GM19455 (cell line): ENCODE results near the gene YDJC.
"Not testable (repeated sequence)": the region's sequence is repeated elsewhere in the genome, so short reads cannot be mapped to it uniquely, and the experiment has no call there.

ENCODE experiments used
- ATAC-seq: cut with Tn5 transposase; IDR thresholded peaks from one replicate; pipeline ENCODE4 v1.9.1; 2021; ENCODE audit not compliant: unreplicated experiment

YDJC gene

GRCh38 chr22:21652010-21652546, 22.3 kb upstream of the YDJC start:
- peak; percentile 85 for ATAC-seq

DNA sequence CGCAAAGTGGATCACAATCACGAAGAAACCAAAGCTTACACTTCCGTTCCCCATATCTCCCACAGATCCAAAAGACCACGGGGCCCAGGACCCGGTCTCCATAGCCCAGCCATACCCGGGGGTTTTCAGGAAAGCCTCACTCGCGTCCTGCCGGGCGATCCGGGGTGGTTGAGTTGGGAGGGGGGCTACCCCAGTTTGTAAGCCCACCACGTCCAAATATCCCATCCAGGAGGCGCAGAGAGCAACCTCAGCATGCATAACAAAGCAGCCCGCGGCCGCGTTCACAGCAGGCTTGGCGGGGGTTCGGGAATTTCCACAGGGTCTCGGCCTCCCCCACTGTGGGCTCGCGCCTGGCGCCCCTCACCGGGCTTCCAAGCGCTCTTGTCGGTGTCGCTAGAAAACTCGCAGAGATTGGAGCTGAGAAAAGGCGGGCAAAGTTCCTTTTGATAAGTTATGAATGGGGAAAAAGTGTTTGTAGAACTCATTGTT, 21.7 kb upstream of the YDJC start:
- peak; percentile 13 for ATAC-seq

GRCh38 chr22:21650823-21651520, 21.1 kb upstream of the YDJC start:
- ATAC-seq: no peak

- ATAC-seq: no peak
Measured at GRCh38 chr22:21650280-21650679, 20.5 kb upstream of the YDJC start.

DNA sequence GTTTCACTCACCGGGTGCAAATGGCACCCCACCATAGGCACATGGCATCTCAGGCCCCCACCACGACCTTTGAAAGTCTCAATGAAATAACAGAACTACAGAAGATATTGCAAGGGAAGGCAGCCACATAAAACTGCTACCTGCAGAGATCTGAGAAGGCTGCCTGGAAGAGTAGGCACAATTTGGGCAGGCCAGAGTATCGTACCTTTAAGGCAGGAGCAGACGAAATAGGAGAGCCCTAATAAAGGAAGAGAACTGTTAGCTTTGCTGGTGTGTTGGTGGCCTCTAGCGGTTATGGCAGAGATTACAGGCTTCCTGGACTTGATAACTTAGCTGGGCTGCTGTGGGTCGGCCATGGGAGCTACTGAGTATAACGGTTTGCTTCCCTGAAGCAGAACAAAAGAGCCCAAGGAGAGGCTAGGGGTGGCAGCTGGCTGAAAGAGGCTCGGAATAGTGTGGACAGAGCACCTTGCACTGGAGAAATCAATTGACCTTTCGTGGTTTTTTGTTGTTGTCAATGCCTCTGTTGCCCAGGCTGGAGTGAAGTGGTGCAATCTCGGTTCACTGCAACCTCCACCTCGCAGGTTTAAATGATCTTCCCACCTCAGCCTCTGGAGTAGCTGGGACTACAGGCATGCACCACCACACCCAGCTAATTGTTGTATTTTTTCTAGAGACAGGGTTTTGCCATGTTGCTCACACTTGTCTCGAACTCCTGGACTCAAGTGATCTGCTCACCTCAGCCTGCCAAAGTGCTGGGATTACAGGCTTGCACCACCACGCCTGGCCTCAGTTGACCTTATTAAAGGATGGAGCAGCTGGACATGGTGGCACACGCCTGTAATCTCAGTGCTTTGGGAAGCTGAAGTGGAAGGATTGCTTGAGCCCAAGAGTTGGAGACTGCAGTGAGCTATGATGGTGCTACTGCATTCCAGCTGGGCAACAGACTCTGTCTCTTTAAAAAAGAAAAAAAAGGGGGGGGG, 17.1 kb upstream of the YDJC start:
- ATAC-seq: no peak

- ATAC-seq: not testable (repeated sequence)
Measured at GRCh38 chr22:21645513-21645912, 15.7 kb upstream of the YDJC start.

DNA sequence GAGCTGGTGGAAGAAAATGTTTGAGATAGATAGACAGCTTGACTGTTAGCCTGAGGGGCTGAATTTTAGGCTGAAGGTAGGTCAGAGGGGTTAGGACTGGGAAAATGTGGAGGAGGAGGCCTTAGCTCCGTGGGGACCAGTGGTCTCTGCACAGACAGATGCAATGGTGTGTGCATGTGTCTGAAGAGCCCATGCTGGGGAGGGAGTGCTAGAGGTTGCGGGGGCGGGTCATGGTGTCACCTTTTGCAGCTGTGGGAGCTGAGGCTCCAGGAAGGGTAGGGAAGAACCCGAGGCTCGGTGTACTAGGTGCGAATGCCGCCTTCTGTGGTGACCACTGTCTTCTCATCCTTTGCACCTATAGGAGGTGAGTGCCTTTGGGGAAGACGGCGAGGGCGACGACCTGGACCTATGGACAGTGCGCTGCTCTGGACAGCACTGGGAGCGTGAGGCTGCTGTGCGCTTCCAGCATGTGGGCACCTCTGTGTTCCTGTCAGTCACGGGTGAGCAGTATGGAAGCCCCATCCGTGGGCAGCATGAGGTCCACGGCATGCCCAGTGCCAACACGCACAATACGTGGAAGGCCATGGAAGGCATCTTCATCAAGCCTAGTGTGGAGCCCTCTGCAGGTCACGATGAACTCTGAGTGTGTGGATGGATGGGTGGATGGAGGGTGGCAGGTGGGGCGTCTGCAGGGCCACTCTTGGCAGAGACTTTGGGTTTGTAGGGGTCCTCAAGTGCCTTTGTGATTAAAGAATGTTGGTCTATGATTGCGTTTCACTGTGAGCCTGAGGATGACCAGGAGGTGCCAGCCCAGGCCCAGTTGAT, 13.9 kb upstream of the YDJC start:
- no peak for ATAC-seq

- ATAC-seq: peak; percentile 1
Measured at GRCh38 chr22:21642584-21643448, 13.0 kb upstream of the YDJC start.

DNA sequence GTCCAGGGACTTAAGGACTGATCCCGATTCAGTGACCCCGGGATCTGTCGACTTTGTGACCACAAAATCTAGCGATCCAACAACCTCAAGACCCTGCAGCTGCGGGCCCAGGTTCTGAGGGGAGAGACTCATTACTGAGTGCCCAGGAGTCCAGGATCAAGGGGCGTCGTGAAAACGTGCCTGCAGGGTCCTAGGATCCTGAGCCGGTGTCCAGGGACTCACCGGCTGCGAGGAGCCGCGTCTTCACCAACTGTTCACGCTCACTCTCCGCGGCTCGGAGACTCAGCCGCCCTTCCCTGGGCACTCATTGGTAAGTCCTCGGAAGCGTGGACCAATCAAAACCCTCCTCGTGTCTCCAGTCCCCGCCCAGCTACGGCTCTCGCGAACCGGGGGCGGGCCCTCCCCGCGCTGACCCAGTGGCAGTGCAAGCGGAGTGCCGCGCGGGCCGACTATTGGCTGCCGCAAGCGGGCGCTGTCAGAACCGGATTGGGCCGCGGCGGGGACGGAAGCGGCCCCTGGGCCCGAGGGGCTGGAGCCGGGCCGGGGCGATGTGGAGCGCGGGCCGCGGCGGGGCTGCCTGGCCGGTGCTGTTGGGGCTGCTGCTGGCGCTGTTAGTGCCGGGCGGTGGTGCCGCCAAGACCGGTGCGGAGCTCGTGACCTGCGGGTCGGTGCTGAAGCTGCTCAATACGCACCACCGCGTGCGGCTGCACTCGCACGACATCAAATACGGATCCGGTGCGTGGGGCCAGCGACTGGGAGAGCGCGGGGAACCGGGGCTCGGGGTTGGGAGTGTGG, 12.2 kb upstream of the YDJC start, which contains the start of gene SDF2L1:
Gene SDF2L1, plus strand, starts transcription at position 514 of the 795 bp plus-strand sequence. Its CDS starts 35 bp downstream, at position 549.
- peak; percentile 88 for ATAC-seq

- ATAC-seq: peak; percentile 5
Measured at GRCh38 chr22:21641417-21641788, 11.6 kb upstream of the YDJC start.

- ATAC-seq: no peak
Measured at GRCh38 chr22:21640810-21641209, 11.0 kb upstream of the YDJC start.

DNA sequence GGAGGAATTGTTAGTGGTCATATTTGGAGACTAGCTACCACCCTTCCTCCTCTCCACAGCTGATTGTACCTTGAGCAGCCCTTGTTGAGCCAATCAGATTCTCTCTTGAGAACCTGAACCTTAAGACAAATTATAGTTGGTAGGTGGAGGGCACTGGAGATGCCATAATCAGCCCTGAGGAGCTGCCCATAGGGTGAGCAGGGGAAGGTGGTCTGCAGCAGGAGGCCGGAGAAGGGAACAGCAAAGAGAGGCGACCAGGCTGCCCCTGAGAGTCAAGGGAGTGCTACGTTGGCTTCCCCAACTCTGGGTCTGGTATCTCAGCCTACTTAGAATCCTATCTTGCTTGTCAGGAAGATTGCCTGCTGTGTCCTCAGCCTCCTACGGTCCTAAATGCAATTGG, 9.5 kb upstream of the YDJC start:
- ATAC-seq: no peak

DNA sequence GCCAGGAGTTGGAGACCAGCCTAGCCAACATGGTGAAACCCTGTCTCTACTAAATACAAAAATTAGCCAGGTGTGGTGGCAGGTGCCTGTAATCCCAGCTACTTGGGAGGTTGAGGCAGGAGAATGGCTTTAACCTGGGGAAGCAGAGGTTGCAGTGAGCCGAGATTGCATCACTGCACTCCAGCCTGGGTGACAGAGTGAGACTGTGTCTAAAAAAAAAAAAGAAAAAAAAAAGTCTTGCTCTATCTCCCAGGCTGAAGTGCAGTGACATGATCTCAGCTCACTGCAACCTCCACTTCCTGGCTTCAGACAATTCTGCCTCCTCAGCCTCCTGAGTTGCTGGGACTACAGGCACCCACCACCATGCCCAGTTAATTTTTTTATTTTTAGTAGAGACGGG, 7.6 kb upstream of the YDJC start:
- ATAC-seq: not testable (repeated sequence)

DNA sequence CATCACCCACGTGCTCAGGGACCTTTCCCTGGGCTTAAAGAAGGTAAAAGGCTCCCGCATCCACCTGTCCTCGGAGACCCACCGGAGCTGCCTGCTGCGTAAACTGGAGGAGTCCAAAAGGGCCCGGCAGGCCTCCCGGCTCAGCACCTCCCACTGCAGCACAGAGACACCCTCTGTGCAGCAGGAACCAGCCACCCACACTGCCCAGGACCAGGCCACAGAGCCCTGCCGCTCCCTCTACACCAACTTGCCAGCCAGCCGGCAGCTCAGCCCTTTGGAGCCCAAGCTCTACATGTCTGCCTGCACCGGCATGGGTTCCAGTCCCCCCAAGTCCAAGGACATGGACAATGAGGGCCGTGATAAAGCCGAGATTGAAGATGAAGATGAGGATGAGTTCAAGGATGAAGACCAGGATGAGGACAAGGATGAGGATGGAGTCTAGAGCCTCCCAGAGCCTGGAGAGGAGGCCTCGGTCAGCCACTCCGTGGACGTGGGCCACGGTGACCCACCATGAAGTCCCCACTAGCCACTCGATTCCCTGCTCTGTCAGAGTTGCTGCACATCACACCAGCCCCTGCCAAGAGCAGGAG, 6.9 kb upstream of the YDJC start:
- ATAC-seq: no peak

GRCh38 chr22:21635771-21636510, 6.1 kb upstream of the YDJC start:
- ATAC-seq: no peak

- ATAC-seq: no peak
Measured at GRCh38 chr22:21634844-21635243, 5.0 kb upstream of the YDJC start.

- ATAC-seq: no peak
Measured at GRCh38 chr22:21634081-21634480, 4.3 kb upstream of the YDJC start.

GRCh38 chr22:21633481-21633880, 3.7 kb upstream of the YDJC start:
- no peak for ATAC-seq
